ENCODE results near the gene YPEL5.

YPEL5 gene

GRCh38 chr2:30208453-30208852, 61.6 kb downstream of the YPEL5 start:
- no peak overlapping the region for H3K4me3 ChIP-seq (replicated peaks; ENCODE audit: low read depth, low read length)
- peak; percentile 43 for DNase-seq (ENCODE audit: extremely low read depth, low read depth)
- TF ChIP-seq, protein P1, sequence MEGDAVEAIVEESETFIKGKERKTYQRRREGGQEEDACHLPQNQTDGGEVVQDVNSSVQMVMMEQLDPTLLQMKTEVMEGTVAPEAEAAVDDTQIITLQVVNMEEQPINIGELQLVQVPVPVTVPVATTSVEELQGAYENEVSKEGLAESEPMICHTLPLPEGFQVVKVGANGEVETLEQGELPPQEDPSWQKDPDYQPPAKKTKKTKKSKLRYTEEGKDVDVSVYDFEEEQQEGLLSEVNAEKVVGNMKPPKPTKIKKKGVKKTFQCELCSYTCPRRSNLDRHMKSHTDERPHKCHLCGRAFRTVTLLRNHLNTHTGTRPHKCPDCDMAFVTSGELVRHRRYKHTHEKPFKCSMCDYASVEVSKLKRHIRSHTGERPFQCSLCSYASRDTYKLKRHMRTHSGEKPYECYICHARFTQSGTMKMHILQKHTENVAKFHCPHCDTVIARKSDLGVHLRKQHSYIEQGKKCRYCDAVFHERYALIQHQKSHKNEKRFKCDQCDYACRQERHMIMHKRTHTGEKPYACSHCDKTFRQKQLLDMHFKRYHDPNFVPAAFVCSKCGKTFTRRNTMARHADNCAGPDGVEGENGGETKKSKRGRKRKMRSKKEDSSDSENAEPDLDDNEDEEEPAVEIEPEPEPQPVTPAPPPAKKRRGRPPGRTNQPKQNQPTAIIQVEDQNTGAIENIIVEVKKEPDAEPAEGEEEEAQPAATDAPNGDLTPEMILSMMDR (IDR thresholded peaks at IDR 0.05; ENCODE audit: low read depth, low read length, missing control alignments): peak; percentile 75

DNA sequence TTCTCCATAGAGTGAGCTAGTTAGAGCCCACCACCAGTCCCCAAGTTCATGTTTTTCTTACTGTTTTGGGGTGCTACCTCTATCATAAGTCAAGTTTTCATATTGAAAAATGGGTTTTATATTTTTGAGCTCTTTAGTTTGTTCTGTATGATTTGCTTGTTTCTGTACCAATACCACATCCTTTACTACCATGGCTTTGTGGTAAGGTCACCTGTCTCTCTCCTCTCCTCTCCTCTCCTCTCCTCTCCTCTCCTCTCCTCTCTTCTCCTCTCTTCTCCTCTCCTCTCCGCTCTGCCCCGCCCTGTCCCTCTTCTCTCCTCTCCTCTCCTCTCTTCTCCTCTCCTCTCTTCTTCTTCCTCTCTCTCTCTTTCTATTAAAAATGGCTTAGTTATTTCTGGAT, 62.4 kb downstream of the YPEL5 start:
- no peak overlapping the region for H3K4me3 ChIP-seq (replicated peaks; ENCODE audit: low read depth, low read length)
- DNase-seq (ENCODE audit: extremely low read depth, low read depth): no peak
- TF ChIP-seq, protein P1 (IDR thresholded peaks at IDR 0.05; ENCODE audit: low read depth, low read length, missing control alignments): no peak
